Lung (tissue), 12 donors: ENCODE data around the gene SLC43A1. TPM values are rescaled to one million over a fixed set of nuclear protein-coding genes. Genes with fewer than 3 reads are reported as not detected.

ENCODE experiments used
- ATAC-seq: fragments of 200-7000 bp; cut with Tn5 transposase; one replicate; pipeline ENCODE4 v1.9.1; 2020; ENCODE audit warnings: moderate number of reproducible peaks; ENCODE audit not compliant: insufficient read depth, low FRiP score
- DNase-seq, 3 donors: peaks; one replicate each; pipeline ENCODE4 v3.0.0-alpha.2; 2013 to 2017
- H3K27ac ChIP-seq, 2 donors: one replicate each; pipeline ENCODE4 v1.5.1; 2013; ENCODE audit warnings: mild to moderate bottlenecking in 2 of 2, moderate library complexity in 2 of 2, control low read depth in 1 of 2, inconsistent platforms in 1 of 2, low read depth in 1 of 2, low read length in 1 of 2
- H3K27me3 ChIP-seq, 3 donors: one replicate each; pipeline ENCODE4 v1.5.1; 2013; ENCODE audit warnings: low read length in 2 of 3; ENCODE audit not compliant: control insufficient read depth in 3 of 3, insufficient read depth in 3 of 3
- H3K36me3 ChIP-seq, 4 donors: one replicate each; pipeline ENCODE4 v1.5.1; 2013; ENCODE audit warnings: low read length in 4 of 4, mild to moderate bottlenecking in 1 of 4, moderate library complexity in 1 of 4; ENCODE audit not compliant: control insufficient read depth in 4 of 4, insufficient read depth in 4 of 4
- H3K4me1 ChIP-seq, 5 donors: one replicate each; pipeline ENCODE4 v1.5.1; 2013; ENCODE audit warnings: low read length in 5 of 5, mild to moderate bottlenecking in 2 of 5, moderate library complexity in 1 of 5; ENCODE audit not compliant: control insufficient read depth in 5 of 5, insufficient read depth in 5 of 5
- H3K4me3 ChIP-seq: one replicate; pipeline ENCODE4 v1.5.1; 2013; ENCODE audit warnings: mild to moderate bottlenecking, control low read depth, moderate library complexity
- H3K9ac ChIP-seq, 2 donors: one replicate each; pipeline ENCODE4 v1.5.1; 2013; ENCODE audit warnings: low read length in 2 of 2, control low read depth in 1 of 2; ENCODE audit not compliant: insufficient read depth in 1 of 2
- H3K9me3 ChIP-seq, 4 donors: one replicate each; pipeline ENCODE4 v1.5.1; 2013; ENCODE audit warnings: low read length in 3 of 4, mild to moderate bottlenecking in 1 of 4, moderate library complexity in 1 of 4; ENCODE audit not compliant: control insufficient read depth in 4 of 4, insufficient read depth in 3 of 4
- WGBS, 2 donors: extraction: QIAGEN DNeasy Blood & Tissue Kit; methylation state at CpG; one replicate each; pipeline ENCODE4 v1.1.7; 2013; 5-methylcytosine and 5-hydroxymethylcytosine counted together
- polyA plus RNA-seq, 2 donors: library from polyadenylated mRNA; stranded (reverse); fragments of 200-250 nt; gene quantifications; one replicate each; pipeline ENCODE4 v1.2.1, GENCODE V29; 2013
- total RNA-seq, 2 donors: library from RNA; depleted of rRNA in 1 of 2; stranded (reverse); fragments of >200 nt in 1 of 2; gene quantifications; one replicate each; pipeline ENCODE4 v1.2.1, GENCODE V29; 2014 to 2021
- TF ChIP-seq, protein P1 (sequence below): IDR thresholded peaks from 2 replicates; pipeline ENCODE4 v1.5.1; 2012; ENCODE audit warnings: mild to moderate bottlenecking; ENCODE audit errors: control extremely low read depth, extremely low read depth
- donor health status: control.
- donor health status: control.
- donor health status: Bipolar disorder and iron deficiency.
- donor health status: healthy.
- donor health status: DM: yes; HTN: yes; CAD: no.

The SLC43A1 gene
- total and polyA plus RNA-seq, 4 donors, result 10.3 to 18.7 (median 16.7) TPM

DNA sequence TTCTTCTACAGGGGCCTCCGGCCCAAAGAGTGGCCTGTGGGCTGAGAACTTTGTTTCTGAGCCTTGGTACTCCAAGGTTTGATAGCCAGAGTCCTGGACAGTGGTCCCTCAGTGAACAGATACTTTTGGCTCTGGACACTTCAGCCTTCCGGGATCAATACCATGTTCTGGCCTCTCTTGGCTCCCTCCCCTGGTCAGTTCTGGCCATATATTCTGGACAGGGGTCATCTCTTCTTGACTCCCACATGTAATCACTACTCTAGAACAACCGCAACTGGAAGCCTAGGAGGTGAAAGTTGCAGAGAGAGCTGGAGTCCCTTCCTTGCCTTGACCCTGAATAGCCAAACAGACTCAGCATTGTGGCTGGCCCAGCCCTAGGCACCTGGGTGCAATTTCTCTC is 52.9 kb downstream of the SLC43A1 start:
- no peak for ATAC-seq
- no peak overlapping the region for H3K9ac ChIP-seq
- no peak for DNase-seq
- no peak overlapping the region for H3K27ac ChIP-seq
- peaks cover 0 to 25% (median 11%) of the 10 kb centered on the region in 5 donors for H3K4me1 ChIP-seq
- H3K9me3 ChIP-seq, result no peaks in the 10 kb centered on the region
- 87 to 90% methylated on average over 3 of the region's 3 CpGs for WGBS, 2 donors
- H3K4me3 ChIP-seq, result no peak overlapping the region
- H3K36me3 ChIP-seq, result no peaks in the 10 kb centered on the region
- TF ChIP-seq, protein P1, sequence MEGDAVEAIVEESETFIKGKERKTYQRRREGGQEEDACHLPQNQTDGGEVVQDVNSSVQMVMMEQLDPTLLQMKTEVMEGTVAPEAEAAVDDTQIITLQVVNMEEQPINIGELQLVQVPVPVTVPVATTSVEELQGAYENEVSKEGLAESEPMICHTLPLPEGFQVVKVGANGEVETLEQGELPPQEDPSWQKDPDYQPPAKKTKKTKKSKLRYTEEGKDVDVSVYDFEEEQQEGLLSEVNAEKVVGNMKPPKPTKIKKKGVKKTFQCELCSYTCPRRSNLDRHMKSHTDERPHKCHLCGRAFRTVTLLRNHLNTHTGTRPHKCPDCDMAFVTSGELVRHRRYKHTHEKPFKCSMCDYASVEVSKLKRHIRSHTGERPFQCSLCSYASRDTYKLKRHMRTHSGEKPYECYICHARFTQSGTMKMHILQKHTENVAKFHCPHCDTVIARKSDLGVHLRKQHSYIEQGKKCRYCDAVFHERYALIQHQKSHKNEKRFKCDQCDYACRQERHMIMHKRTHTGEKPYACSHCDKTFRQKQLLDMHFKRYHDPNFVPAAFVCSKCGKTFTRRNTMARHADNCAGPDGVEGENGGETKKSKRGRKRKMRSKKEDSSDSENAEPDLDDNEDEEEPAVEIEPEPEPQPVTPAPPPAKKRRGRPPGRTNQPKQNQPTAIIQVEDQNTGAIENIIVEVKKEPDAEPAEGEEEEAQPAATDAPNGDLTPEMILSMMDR, result no peak
- peaks cover 0 to 67% (median 18%) of the 10 kb centered on the region in 3 donors for H3K27me3 ChIP-seq

DNA sequence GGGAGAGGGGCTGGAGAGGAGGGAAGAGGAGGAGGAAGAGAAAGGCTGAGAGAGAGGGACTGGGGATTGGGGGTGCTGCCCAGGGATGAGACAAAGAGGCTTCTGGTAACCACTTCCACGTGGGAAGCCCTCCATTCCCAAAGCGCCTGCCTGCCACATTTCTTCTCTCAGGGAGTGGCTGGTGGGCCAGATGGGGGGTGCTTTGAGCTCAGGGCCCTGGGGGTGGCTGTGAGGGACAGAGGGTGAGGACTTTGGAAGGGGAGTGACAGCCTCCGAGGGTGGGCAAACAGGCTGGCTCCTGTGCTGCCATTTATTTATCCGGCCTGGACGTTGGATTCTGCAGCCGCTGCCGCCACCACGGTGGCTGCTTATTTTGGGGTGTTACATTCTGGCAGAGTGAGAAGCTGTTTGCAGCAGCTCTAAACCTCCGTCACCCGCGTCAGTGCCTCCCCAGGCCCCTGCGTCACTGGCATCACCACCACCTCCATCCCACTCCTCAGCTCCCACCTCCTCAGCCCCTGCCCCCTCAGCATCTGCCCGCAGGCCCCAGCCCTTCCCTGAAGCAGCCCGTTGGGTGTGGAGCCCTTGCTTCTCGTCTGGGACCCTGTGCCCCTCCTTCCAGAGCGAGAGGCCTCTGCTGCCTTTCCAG is 53.5 kb downstream of the SLC43A1 start:
- 77 to 81% methylated on average over 16 of the region's 16 CpGs for WGBS, 2 donors

DNA sequence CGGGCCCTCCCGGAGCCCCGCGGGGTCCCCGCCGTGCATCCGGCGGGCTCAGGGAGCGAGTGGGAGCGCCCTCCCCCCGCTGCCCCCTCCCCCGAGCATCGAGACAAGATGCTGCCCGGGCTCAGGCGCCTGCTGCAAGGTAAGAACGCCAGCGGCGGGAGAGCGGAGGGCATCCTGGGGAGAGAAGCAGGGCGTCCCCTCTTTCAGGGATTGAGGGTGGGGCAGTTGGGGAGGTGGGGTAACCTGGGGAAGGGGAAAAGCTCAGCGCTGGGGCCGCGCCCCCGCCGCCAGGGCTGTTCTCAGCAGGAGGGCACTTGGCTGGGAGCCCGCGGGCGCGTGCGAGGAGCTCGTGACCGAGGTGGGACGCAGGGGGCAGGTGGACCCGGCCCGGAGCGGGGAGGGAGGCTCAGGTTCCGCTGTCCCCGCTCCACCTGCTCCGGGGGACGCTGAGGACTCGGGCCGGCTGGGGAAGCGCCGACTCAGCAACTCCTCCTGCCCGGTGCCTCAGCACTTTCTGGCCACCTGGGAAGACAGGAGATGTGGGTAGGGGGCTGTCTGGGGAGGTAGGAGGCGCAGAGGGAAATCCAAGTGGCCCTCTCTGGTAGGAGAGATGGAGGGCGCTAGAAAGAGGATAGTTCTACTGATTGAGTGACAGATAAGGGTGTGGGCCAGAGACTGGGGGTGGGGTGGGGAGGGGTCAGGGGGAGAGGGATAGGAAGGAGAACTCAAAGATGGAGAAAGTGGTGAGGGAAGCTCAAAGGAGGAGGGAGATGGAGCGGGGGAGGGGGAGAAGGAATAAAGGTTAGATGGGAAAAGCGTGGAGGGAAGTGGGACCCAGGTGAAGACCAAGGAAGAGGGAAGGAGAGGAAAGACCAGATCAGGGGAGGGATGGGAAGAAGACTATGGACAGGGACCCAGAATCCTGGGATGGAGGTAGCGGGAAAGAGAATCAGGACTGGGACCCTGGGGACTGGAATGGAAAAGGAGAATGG is 54.4 kb downstream of the SLC43A1 start:
- H3K9ac ChIP-seq, result no peak overlapping the region
- H3K36me3 ChIP-seq, result no peaks in the 10 kb centered on the region
- no peak for DNase-seq
- no peak for ATAC-seq
- peaks cover 0 to 25% (median 14%) of the 10 kb centered on the region in 5 donors for H3K4me1 ChIP-seq
- no peak overlapping the region for H3K4me3 ChIP-seq
- H3K9me3 ChIP-seq, result no peaks in the 10 kb centered on the region
- no peak overlapping the region for H3K27ac ChIP-seq
- TF ChIP-seq, protein P1, result no peak
- peaks cover 0 to 67% (median 20%) of the 10 kb centered on the region in 3 donors for H3K27me3 ChIP-seq
- 9 to 14% methylated on average over 24 to 50 of the region's 50 CpGs for WGBS, 2 donors

More for the DNA sequence above, 53.5 kb downstream of the SLC43A1 start:
- Histone ChIP-seq H3K27ac (no peak overlapping the region), H3K9me3 (no peaks in the 10 kb centered on the region), H3K4me1 (peaks cover 0 to 25% (median 14%) of the 10 kb centered on the region in 5 donors), H3K36me3 (no peaks in the 10 kb centered on the region), H3K9ac (no peak overlapping the region), H3K4me3 (no peak overlapping the region), H3K27me3 (peaks cover 0 to 69% (median 20%) of the 10 kb centered on the region in 3 donors)
- TF ChIP-seq, protein P1, result no peak
- DNase-seq (no peak), ATAC-seq (no peak)
